IPS DF 6.9 (cell line): ENCODE measurements around the gene HLA-DRA.
"Not testable (repeated sequence)": the region's sequence is repeated elsewhere in the genome, so short reads cannot be mapped to it uniquely, and the experiment has no call there.

Experiments
- DNase-seq: peaks from one replicate; pipeline ENCODE4 v3.0.0-alpha.2; 2013; ENCODE audit warnings: low read depth, low spot score
- H3K27ac ChIP-seq: one replicate; pipeline ENCODE4 v1.5.1; 2013; ENCODE audit warnings: low read length, control low read depth
- H3K27me3 ChIP-seq: 2 replicates; pipeline ENCODE4 v1.6.1; 2013; ENCODE audit warnings: mild to moderate bottlenecking, low read length; ENCODE audit not compliant: control insufficient read depth, insufficient read depth
- H3K36me3 ChIP-seq: 2 replicates; pipeline ENCODE4 v1.6.1; 2013; ENCODE audit warnings: low read length; ENCODE audit not compliant: control insufficient read depth, insufficient read depth
- H3K4me1 ChIP-seq: 2 replicates; pipeline ENCODE4 v1.6.1; 2013; ENCODE audit warnings: low read length; ENCODE audit not compliant: control insufficient read depth, insufficient read depth
- H3K4me3 ChIP-seq: 2 replicates; pipeline ENCODE4 v1.5.1; 2013; ENCODE audit warnings: mild to moderate bottlenecking, low read length
- H3K9me3 ChIP-seq: 2 replicates; pipeline ENCODE4 v1.6.1; 2013; ENCODE audit warnings: low read length, inconsistent platforms; ENCODE audit not compliant: control insufficient read depth, insufficient read depth
- WGBS: extraction: QIAGEN DNeasy Blood & Tissue Kit; methylation state at CpG from one replicate; pipeline ENCODE4 v1.1.7; 2013; ENCODE audit warnings: mixed read lengths, missing lambda C conversion rate; ENCODE audit not compliant: insufficient read length, insufficient coverage; 5-methylcytosine and 5-hydroxymethylcytosine counted together

Gene HLA-DRA

DNA sequence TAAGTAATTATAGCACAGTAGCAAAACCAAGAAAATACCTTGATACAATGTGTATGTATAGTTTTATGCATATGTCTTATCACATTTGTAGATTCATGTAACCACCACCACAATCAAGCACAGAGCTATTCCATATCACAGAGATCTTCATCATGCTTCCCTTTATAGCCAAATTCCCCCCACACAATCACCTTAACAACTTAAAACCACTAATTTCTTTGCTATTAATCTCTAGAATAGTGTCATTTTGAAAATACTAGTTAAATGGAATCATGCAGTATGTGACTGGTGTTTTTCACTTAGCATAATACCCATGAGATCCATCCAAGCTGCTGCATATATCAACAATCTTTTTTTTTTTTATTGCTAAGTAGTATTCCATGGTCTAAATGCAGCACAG is 8.2 kb downstream of the HLA-DRA start:
- Histone ChIP-seq H3K4me3 (no peak overlapping the region), H3K36me3 (no peaks in the 10 kb centered on the region), H3K27me3 (no peaks in the 10 kb centered on the region), H3K4me1 (no peaks in the 10 kb centered on the region), H3K9me3 (no peaks in the 10 kb centered on the region), H3K27ac (no peak overlapping the region)
- no peak for DNase-seq

DNA sequence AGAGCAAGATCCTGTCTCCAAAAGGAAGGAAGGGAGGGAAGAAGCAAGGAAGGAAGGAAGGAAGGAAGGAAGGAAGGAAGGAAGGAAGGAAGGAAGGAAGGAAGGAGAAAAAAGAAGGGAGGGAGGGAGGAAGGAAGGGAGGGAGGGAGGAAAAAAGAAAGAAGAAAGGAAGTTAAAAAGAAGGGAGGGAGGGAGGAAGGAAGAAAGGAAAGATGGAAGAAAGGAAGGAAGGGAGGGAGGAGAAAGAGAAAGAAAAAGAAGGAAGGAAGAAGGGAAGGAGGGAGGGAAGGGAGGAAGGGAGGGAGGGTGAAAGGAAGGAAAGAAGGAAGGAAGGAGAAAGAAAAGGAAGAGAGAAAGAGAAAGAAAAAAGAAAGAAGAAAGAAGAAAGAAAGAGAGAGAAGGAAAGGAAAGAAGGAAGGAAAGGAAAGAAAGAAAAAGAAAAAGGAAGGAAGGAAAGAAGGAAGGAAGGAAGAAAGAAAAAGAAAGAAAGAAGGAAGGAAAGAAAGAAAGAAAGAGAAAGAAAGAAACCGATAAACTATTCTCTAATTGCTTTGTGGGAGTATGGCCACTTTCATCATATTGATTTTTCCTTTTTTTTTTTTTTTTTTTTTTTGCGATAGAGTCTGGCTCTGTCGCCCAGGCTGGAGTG is 9.5 kb downstream of the HLA-DRA start:
- no peak for DNase-seq
- Histone ChIP-seq H3K4me1 (no peaks in the 10 kb centered on the region), H3K4me3 (no peak overlapping the region), H3K27me3 (no peaks in the 10 kb centered on the region), H3K9me3 (no peaks in the 10 kb centered on the region), H3K36me3 (no peaks in the 10 kb centered on the region), H3K27ac (no peak overlapping the region)
- no CpG with 5 or more reads among the region's 3 CpGs for WGBS

DNA sequence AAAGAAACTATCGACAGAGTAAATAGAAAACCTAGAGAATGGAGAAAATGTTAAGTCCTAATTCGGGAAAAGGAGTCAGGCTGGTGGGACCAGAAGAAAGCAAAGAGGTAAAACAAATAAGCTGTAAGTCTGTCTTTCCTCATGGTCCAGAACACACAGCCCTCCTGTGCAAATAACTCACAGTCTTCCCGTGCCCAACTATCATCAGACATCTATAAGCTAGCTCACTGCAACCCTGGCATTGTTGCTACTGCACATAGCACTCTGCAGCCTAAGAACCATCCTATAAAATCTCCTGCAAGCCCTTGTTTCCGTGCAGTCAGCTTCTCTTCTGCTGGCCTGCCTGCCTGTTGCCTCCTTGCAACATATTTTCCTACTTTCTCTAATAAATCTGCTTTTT is 17.4 kb downstream of the HLA-DRA start:
- Histone ChIP-seq H3K4me1 (no peaks in the 10 kb centered on the region), H3K4me3 (no peak overlapping the region), H3K27ac (no peak overlapping the region), H3K9me3 (no peaks in the 10 kb centered on the region), H3K27me3 (no peaks in the 10 kb centered on the region), H3K36me3 (no peaks in the 10 kb centered on the region)
- DNase-seq: no peak
- WGBS: no CpG with 5 or more reads among the region's 4 CpGs

DNA sequence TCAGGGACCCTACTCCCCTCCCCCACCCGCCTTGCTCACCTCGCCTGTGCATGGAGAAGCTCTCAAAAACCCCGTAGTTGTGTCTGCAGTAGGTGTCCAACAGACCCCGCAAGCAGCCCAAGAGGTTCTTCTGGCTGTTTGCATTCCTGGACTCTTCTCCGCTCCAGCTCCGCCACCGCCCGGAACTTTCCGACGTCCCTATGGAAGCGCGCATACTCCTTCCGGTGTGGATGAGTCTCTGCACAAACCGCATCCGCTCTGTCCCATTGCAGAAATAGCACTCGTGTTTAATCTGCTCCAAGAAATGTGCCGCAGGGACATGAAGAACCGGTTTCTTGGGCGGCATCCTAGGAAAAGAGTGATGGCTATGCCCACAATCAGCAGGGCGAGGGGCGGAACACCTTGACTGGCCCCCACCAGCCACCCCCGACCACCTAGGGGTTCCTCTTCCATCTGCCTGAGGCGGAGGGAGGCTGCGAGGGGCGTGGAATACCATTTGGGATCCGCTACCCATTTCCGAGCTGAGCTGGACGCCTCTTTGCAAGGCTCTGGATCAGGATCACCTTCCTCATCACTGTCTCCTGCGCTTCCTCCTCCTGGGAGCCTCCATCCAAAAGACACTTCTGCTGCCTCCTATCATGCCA is 20.2 kb downstream of the HLA-DRA start:
- WGBS: no CpG with 5 or more reads among the region's 29 CpGs
- no peak for DNase-seq
- Histone ChIP-seq H3K27ac (no peak overlapping the region), H3K9me3 (no peaks in the 10 kb centered on the region), H3K4me3 (no peak overlapping the region), H3K4me1 (no peaks in the 10 kb centered on the region), H3K36me3 (no peaks in the 10 kb centered on the region), H3K27me3 (no peaks in the 10 kb centered on the region)

DNA sequence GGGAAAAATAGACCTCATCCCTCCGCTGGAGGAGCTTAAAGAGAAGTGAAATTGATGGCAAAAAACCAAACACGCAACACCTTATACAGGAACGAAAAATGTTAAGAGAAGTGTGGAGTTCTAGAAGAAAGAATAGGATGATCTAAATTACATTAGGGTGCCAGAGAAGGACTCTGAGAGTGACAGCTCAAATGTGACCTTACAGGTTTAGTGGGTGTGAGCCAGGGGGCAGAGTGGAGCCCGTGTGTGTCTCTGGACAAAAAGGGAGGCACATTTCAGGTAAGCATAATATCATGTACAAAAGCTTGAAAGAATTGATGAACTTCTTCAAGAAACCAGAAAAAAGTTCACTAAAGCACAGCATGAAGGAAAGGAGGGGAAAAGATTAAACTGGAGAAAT is 20.8 kb downstream of the HLA-DRA start:
- H3K27me3 ChIP-seq: no peaks in the 10 kb centered on the region
- H3K36me3 ChIP-seq: no peaks in the 10 kb centered on the region
- no CpG with 5 or more reads among the region's 4 CpGs for WGBS
- H3K4me3 ChIP-seq: no peak overlapping the region
- H3K9me3 ChIP-seq: no peaks in the 10 kb centered on the region
- H3K27ac ChIP-seq: no peak overlapping the region
- DNase-seq: no peak
- H3K4me1 ChIP-seq: no peaks in the 10 kb centered on the region

DNA sequence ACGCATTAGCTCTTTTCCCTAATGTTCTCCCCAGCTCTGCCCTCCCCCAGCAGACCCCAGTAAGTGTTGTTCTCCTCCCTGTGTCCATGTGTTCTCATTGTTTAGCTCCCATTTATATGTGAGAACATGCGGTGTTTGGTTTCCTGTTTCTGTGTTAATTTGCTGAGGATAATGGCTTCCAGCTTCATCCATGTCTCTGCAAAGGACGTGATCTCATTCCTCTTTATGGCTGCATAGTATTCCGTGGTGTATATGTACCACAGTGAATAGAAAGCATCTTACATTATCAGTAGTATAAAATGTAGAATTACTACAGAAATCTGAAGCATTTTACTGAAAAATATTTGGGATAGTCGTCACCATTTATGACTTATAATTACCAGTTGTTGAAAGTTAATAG is 21.8 kb downstream of the HLA-DRA start:
- H3K27ac ChIP-seq: no peak overlapping the region

DNA sequence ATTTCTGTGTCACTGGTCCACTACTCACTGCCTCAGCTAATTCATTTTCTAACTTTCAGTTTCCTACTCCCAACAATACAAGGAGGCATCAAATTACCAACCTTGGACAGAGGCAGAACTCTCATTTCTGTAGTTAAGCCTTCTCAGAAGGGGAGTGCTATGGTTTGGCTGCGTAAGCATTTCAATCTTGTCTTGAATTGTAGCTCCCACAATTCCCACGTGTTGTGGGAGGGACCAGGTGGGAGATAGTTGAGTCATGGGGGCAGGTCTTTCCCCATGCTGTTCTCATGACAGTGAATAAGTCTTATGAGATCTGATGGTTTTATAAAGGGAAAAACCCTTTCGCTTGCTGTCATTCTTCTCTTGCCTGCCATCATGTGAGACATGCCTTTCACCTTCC is 22.9 kb downstream of the HLA-DRA start:
- Histone ChIP-seq H3K27ac (no peak overlapping the region), H3K27me3 (no peaks in the 10 kb centered on the region), H3K9me3 (no peaks in the 10 kb centered on the region), H3K4me3 (no peak overlapping the region), H3K4me1 (no peaks in the 10 kb centered on the region), H3K36me3 (no peaks in the 10 kb centered on the region)
- WGBS: no CpG with 5 or more reads among the region's 3 CpGs
- DNase-seq: no peak

More for the DNA sequence above, 21.8 kb downstream of the HLA-DRA start:
- no peak overlapping the region for H3K4me3 ChIP-seq
- no peaks in the 10 kb centered on the region for H3K27me3 ChIP-seq
- DNase-seq: no peak
- H3K4me1 ChIP-seq: no peaks in the 10 kb centered on the region
- no peaks in the 10 kb centered on the region for H3K9me3 ChIP-seq
- no CpG with 5 or more reads among the region's 5 CpGs for WGBS
- no peaks in the 10 kb centered on the region for H3K36me3 ChIP-seq

DNA sequence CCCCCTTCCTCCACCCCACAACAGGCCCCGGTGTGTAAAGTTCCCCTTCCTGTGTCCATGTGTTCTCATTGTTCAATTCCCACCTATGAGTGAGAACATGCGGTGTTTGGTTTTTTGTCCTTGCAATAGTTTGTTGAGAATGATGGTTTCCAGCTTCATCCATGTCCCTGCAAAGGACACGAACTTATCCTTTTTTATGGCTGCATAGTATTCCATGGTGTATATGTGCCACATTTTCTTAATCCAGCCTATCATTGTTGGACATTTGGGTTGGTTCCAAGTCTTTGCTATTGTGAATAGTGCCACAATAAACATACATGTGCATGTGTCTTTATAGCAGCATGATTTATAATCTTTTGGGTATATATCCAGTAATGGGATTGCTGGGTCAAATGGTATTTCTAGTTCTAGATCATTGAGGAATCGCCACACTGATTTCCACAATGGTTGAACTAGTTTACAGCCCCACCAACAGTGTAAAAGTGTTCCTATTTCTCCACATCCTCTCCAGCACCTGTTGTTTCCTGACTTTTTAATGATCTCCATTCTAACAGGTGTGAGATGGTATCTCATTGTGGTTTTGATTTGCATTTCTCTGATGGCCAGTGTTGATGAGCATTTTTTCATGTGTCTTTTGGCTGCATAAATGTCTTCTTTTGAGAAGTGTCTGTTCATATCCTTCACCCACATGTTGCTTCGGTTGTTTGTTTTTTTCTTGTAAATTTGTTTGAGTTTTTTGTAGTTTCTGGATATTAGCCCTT is 28.2 kb downstream of the HLA-DRA start:
- not testable (repeated sequence) for H3K27me3 ChIP-seq, H3K27ac ChIP-seq, H3K4me3 ChIP-seq, H3K36me3 ChIP-seq, H3K9me3 ChIP-seq, DNase-seq, H3K4me1 ChIP-seq
- no CpG with 5 or more reads among the region's 5 CpGs for WGBS

DNA sequence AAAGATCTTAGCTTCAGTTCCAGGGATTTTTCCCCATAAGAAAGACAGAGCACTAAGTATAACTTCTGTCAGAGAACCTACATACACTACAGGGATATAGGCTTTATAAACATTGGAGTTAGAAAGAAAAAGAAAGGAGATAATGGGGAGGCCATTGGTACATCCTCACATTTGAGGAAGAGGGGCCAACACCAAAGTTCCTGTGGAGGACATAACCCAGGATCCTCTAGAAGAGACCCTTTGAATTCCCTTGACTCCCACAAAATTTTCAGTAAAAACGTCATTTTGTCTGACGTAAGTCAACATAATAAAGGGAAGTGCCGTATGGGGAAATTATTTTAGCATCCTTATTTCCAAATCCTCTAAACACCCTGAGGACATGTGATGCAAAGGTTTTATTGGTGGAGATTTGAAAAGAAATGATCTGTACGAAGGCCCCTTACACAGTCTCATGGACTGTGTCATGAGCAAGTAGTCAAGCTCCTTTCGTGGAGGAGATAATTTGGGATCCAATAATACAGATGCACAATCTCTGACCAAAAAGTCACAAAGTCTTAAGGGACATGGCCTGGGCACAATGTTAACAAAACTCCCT is 33.2 kb downstream of the HLA-DRA start:
- Histone ChIP-seq H3K9me3 (no peaks in the 10 kb centered on the region; the same call in 1 of the 2 replicates), H3K4me1 (no peaks in the 10 kb centered on the region), H3K27ac (no peak overlapping the region), H3K36me3 (no peaks in the 10 kb centered on the region), H3K4me3 (no peak overlapping the region), H3K27me3 (no peaks in the 10 kb centered on the region)
- WGBS: no CpG with 5 or more reads among the region's 5 CpGs
- DNase-seq: no peak

DNA sequence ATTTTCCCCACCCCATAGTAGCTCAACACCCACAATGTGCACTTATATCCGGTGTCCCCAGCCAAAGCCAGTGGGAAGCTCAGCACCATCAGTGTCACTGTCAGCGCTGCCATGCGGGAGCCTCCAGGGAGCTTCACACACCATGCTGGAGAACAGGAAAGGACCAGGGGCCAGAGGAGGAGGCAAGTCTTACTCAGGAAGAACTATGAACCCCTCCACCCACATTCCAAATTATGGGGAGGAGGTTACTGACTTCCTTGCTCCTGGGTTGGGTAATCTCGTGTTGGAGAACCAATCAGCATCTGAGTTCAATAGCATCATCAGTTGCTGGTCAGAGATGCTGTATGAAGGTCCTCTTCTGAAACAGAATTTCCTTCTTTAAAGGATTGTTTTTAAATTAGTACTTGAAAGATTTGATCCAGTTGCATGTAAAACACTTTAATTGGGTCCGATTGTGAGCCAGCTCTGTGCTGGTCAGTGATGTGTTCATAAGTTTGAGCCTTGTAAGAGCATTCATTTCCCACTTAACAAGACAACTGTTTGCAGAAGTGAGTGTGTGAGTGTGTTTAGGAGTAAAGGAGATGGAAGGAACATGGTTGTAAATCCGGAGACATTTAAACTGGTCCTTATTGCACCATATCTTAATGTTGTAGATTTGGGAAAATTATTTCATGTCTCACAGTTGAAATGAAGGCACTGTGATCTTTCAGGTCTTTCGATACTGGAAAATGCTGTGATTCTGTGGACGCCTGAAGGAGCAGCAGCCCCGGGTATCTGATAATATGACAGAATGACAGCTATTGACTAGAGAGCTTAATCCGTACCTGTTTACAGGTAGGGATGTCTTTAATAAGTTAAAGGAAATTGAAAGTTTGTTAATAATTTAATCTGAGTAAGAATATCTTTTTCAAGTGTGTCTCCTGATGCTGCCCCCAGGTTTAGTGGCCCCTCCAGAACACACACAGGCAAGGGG is 34.0 kb downstream of the HLA-DRA start:
- not testable (repeated sequence) for H3K4me3 ChIP-seq, DNase-seq
- no CpG with 5 or more reads among the region's 10 CpGs for WGBS

More for the DNA sequence above, 34.0 kb downstream of the HLA-DRA start:
- not testable (repeated sequence) for H3K27me3 ChIP-seq, H3K4me1 ChIP-seq, H3K27ac ChIP-seq, H3K9me3 ChIP-seq, H3K36me3 ChIP-seq
